Ovary (tissue), 9 donors: ENCODE data around the gene LRRC26. TPM values are rescaled to one million over a fixed set of nuclear protein-coding genes. Genes with fewer than 3 reads are reported as not detected.
"Not testable (repeated sequence)": the region's sequence is repeated elsewhere in the genome, so short reads cannot be mapped to it uniquely, and the experiment has no call there.

Experiments
- DNase-seq, 5 donors: peaks; one replicate each; pipeline ENCODE4 v3.0.0-alpha.2; 2019 to 2020
- H3K27ac ChIP-seq, 2 donors: fragments of 200-600 bp; one replicate each; pipeline versions ENCODE4 v1.5.1 to v1.8.0; 2019 to 2022
- H3K27me3 ChIP-seq: fragments of 200-600 bp; one replicate; pipeline ENCODE4 v1.8.0; 2022
- H3K36me3 ChIP-seq: fragments of 200-600 bp; sonication (generic); one replicate; pipeline ENCODE4 v1.5.1; 2019
- H3K4me1 ChIP-seq: one replicate; pipeline ENCODE4 v1.8.1; 2013; ENCODE audit warnings: mild to moderate bottlenecking, moderate library complexity; ENCODE audit not compliant: insufficient read depth
- H3K4me3 ChIP-seq: fragments of 200-600 bp; sonication (generic); one replicate; pipeline ENCODE4 v1.5.1; 2017
- H3K9me3 ChIP-seq, 2 donors: fragments of 200-600 bp in 1 of 2; sonication (generic) in 1 of 2; one replicate each; pipeline versions ENCODE4 v1.5.1 to v1.8.1; 2013 to 2019; ENCODE audit warnings: mild to moderate bottlenecking in 1 of 2, moderate library complexity in 1 of 2
- CTCF ChIP-seq, 3 donors: fragments of 450-650 bp in 2 of 3; fragments of 200-600 bp in 1 of 3; IDR thresholded peaks; one replicate each; pipeline versions ENCODE4 v1.5.1 to v1.8.0; 2016 to 2022; ENCODE audit warnings: antibody characterized with exemption in 3 of 3, mild to moderate bottlenecking in 1 of 3
- EP300 ChIP-seq: sonication (generic); formaldehyde crosslinking; IDR thresholded peaks from one replicate; pipeline ENCODE4 v1.6.1; 2017; ENCODE audit warnings: antibody characterized with exemption
- POLR2A ChIP-seq: fragments of 450-650 bp; IDR thresholded peaks from one replicate; pipeline ENCODE4 v1.6.1; 2017; ENCODE audit warnings: antibody characterized with exemption, mild to moderate bottlenecking, moderate library complexity
- WGBS, 3 donors: extraction: QIAGEN DNeasy Blood & Tissue Kit in 1 of 3; methylation state at CpG; one replicate each; pipeline versions ENCODE4 v1.1.5 to v1.1.7; 2013 to 2017; 5-methylcytosine and 5-hydroxymethylcytosine counted together
- intact Hi-C, 4 donors: fragments of 100-400 bp; cut with DNase I; formaldehyde crosslinking; loops; one replicate each; pipeline versions ENCODE4 v1.11.0 to v1.15.1; 2022 to 2023
- microRNA-seq, 3 donors: library from miRNA; unstranded; fragments of <30 nt; microRNA quantifications; one replicate each; pipeline versions ENCODE4 to v1.2.0, GENCODE V29; 2019 to 2020
- polyA plus RNA-seq, 2 donors: library from polyadenylated mRNA; stranded (reverse); fragments of 200-250 nt in 1 of 2; fragments of 350-450 nt in 1 of 2; fragmentation: Illumina TruSeq in 1 of 2; extraction: RNeasy Lipid Tissue Mini Kit (QIAGEN cat#74804) in 1 of 2; gene quantifications; one replicate each; pipeline ENCODE4 v1.2.3, GENCODE V29; 2013 to 2014
- small RNA-seq: library from RNA; depleted of rRNA; stranded (forward); fragments of <200 nt; gene quantifications from one replicate; pipeline ENCODE3, GENCODE V24; 2016
- total RNA-seq, 7 donors: library from RNA; depleted of rRNA in 2 of 7; stranded (reverse); fragments of >200 nt in 2 of 7; fragmentation: NEBNext Ultra II Directional in 3 of 7; extraction: Animal tissue kit (Norgen Biotek cat#: 25700) in 3 of 7; gene quantifications; one replicate each; pipeline versions ENCODE4 v1.1.0 to v1.2.4, GENCODE V29; 2016 to 2023
- donor health status: DM: no; HTN: no; CAD: no; lungs with moderate emphysema.
- donor health status: DM: no; HTN: no; CAD: no.
- donor health status: Bipolar disorder and iron deficiency.
- donor health status: DM: yes; HTN: yes; CAD: no.
- donor health status: DM: no; HTN: no; CAD: no.
- donor health status: DM: yes; HTN: yes; CAD: no.

Gene LRRC26
- total and polyA plus RNA-seq, 9 donors: 0.23 to 3.0 TPM; not detected in 7

- no peak overlapping the region for H3K4me3 ChIP-seq
- no peak overlapping the region for H3K27ac ChIP-seq
- no peaks in the 10 kb centered on the region for H3K9me3 ChIP-seq
- WGBS, 3 donors: 70 to 75% (median 72%) methylated on average over 5 of the region's 5 CpGs
- DNase-seq: no peak
- H3K36me3 ChIP-seq: no peaks in the 10 kb centered on the region
- no peaks in the 10 kb centered on the region for H3K27me3 ChIP-seq
- peaks cover 4% of the 10 kb centered on the region for H3K4me1 ChIP-seq
- TF ChIP-seq POLR2A: no peak
- no peak for TF ChIP-seq EP300
- TF ChIP-seq CTCF (IDR thresholded peaks at IDR 0.05): no peak
- intact Hi-C loops: no loop called here
Measured at GRCh38 chr9:137123468-137123837, 46.4 kb downstream of the LRRC26 start.

DNA sequence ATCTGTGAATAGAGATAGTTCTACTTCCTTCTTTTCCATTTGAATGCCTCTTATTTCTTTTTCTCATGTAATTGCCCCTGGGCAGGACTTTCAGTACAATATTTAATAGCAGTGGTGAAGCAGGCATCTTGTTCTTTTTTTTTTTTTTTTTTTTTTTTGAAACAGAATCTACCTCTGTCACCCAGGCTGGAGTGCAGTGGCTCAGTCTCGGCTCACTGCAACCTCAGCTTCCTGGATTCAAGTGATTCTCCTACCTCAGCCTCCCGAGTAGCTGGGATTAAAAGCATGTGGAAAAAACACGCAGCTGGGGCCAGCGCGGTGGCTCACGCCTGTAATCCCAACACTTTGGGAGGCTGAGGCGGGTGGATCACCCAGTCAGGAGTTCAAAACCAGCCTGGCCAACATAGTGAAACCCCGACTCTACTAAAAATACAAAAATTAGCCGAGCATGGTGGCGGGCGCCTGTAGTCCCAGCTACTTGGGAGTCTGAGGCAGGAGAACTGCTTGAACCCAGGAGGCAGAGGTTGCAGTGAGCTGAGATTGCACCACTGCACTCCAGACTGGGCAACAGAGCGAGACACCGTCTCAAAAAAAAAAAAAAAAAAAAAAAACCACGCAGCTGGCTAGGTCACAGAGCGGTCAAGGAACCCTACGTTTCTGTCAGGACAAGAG, 46.9 kb downstream of the LRRC26 start:
- H3K4me1 ChIP-seq, H3K27ac ChIP-seq, H3K4me3 ChIP-seq, H3K36me3 ChIP-seq, H3K9me3 ChIP-seq, DNase-seq, intact Hi-C loops, H3K27me3 ChIP-seq: not testable (repeated sequence)
- WGBS, 3 donors: 89 to 90% (median 89%) methylated on average over 16 of the region's 16 CpGs

DNA sequence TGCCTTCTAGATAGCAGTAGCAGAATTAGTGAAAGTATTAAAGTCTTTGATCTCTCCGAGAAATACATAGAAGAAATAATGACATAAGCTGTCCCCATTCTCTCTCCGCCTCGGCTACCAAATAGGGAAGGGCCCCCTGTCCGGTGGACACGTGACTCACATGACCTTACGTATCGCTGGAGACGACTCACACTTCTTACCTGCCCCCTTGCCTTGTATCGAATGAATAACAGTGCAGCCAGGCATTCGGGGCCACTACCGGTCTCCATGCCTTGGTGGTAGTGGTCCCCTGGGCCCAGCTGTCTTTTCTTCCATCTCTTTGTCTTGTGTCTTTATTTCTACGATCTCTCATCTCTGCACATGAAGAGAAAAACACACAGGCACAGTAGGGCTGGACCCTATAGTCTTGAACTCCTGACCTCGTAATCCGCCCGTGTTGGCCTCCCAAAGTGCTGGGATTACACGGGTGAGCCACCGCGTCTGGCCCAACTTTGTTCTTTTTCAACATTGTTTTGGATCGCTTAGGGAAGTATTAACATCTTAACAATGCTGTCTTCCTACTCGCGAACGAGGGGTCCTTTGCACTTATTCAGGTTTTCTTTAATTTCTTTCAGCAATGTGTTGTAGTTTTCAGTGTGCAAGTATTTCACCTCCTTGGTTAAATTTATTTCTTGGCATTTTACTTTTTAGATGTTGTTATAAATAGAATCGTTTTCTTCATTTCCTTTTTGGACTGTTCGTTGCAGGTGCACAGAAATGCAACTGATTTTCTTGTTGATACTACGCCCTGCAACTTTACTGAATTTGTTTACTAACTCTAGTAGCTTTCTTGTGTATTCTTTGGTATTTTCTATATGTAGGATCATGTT, 47.7 kb downstream of the LRRC26 start:
- H3K9me3 ChIP-seq, H3K27ac ChIP-seq, H3K4me1 ChIP-seq, DNase-seq, H3K36me3 ChIP-seq, H3K4me3 ChIP-seq, H3K27me3 ChIP-seq, intact Hi-C loops: not testable (repeated sequence)
- 64 to 71% (median 70%) methylated on average over 23 to 25 of the region's 25 CpGs for WGBS, 3 donors

Small RNA genes within 50 kb of the gene (microRNA-seq; reads per million reads assigned to microRNA genes)
- gene MIR3621: 0 reads per million in 3 donors

Small RNA genes within 50 kb of the gene (small RNA-seq; reads per million reads assigned to genes)
- not detected for gene MIR3621

Other genes starting within 250 kb of the LRRC26 start
Only the 30 nearest of the 31 such genes appear.
- under 1 TPM in 1 of 7 donors, not detected in 6; 1.00 TPM for gene C8G, start 224.8 kb downstream of the LRRC26 start, total RNA-seq
- gene C8G, start 224.8 kb downstream of the LRRC26 start, polyA plus RNA-seq: under 1 TPM in 1 of 2 donors, not detected in 1; 0.38 TPM
- 10 to 100 TPM in 5 of 7 donors, 1 to 10 TPM in 2; 1.3 to 40.9 (median 19.2) TPM for gene LCN12, start 217.8 kb downstream of the LRRC26 start, total RNA-seq
- gene LCN12, start 217.8 kb downstream of the LRRC26 start, polyA plus RNA-seq: 1 to 10 TPM; 1.1 to 6.1 TPM
- 100 to 1,000 TPM in 2 of 7 donors, 10 to 100 TPM in 4, 1 to 10 TPM in 1; 5.8 to 191 (median 59.8) TPM for gene PTGDS, start 192.5 kb downstream of the LRRC26 start, total RNA-seq
- 10 to 100 TPM; 13.6 to 43.1 TPM for gene PTGDS, start 192.5 kb downstream of the LRRC26 start, polyA plus RNA-seq
- 1 to 10 TPM in 2 of 7 donors, under 1 TPM in 4, not detected in 1; 0.25 to 1.6 (median 0.61) TPM for gene LCNL1, start 187.1 kb downstream of the LRRC26 start, total RNA-seq
- gene LCNL1, start 187.1 kb downstream of the LRRC26 start, polyA plus RNA-seq: under 1 TPM; 0.17 to 0.19 TPM
- 10 to 100 TPM; 23.6 to 48.9 (median 37.5) TPM for gene PAXX, start 177.6 kb downstream of the LRRC26 start, total RNA-seq
- gene PAXX, start 177.6 kb downstream of the LRRC26 start, polyA plus RNA-seq: 10 to 100 TPM in 1 of 2 donors, 1 to 10 TPM in 1; 1.1 to 47.8 TPM
- 1 to 10 TPM in 3 of 7 donors, under 1 TPM in 2, not detected in 2; 0.57 to 6.5 (median 1.5) TPM for gene CLIC3, start 173.5 kb downstream of the LRRC26 start, total RNA-seq
- gene CLIC3, start 173.5 kb downstream of the LRRC26 start, polyA plus RNA-seq: 1 to 10 TPM in 1 of 2 donors, not detected in 1; 1.1 TPM
- gene ABCA2, start 141.8 kb downstream of the LRRC26 start, total RNA-seq: 10 to 100 TPM in 5 of 7 donors, 1 to 10 TPM in 2; 5.8 to 26.9 (median 13.7) TPM
- gene ABCA2, start 141.8 kb downstream of the LRRC26 start, polyA plus RNA-seq: 10 to 100 TPM in 1 of 2 donors, 1 to 10 TPM in 1; 2.0 to 10.5 TPM
- under 1 TPM in 1 of 7 donors, not detected in 6; 0.08 TPM for gene FUT7, start 138.0 kb downstream of the LRRC26 start, total RNA-seq
- gene FUT7, start 138.0 kb downstream of the LRRC26 start, polyA plus RNA-seq: under 1 TPM in 1 of 2 donors, not detected in 1; 0.07 TPM
- 100 to 1,000 TPM in 2 of 7 donors, 10 to 100 TPM in 5; 22.3 to 112 (median 49.9) TPM for gene NPDC1, start 123.9 kb downstream of the LRRC26 start, total RNA-seq
- 10 to 100 TPM in 1 of 2 donors, 1 to 10 TPM in 1; 2.1 to 67.9 TPM for gene NPDC1, start 123.9 kb downstream of the LRRC26 start, polyA plus RNA-seq
- gene ENTPD2, start 116.0 kb downstream of the LRRC26 start, total RNA-seq: 1 to 10 TPM in 4 of 7 donors, under 1 TPM in 3; 0.12 to 5.1 (median 1.0) TPM
- under 1 TPM; 0.32 to 0.82 TPM for gene ENTPD2, start 116.0 kb downstream of the LRRC26 start, polyA plus RNA-seq
- gene SAPCD2, start 99.5 kb downstream of the LRRC26 start, total RNA-seq: under 1 TPM in 5 of 7 donors, not detected in 2; 0.24 to 0.62 (median 0.37) TPM
- gene SAPCD2, start 99.5 kb downstream of the LRRC26 start, polyA plus RNA-seq: under 1 TPM; 0.10 to 0.15 TPM
- 1 to 10 TPM; 1.3 to 6.3 (median 4.1) TPM for gene UAP1L1, start 92.5 kb downstream of the LRRC26 start, total RNA-seq
- 1 to 10 TPM; 3.0 to 4.1 TPM for gene UAP1L1, start 92.5 kb downstream of the LRRC26 start, polyA plus RNA-seq
- gene MAN1B1, start 83.1 kb downstream of the LRRC26 start, total RNA-seq: 10 to 100 TPM; 30.2 to 55.1 (median 38.6) TPM
- 100 to 1,000 TPM in 1 of 2 donors, 10 to 100 TPM in 1; 44.0 to 109 TPM for gene MAN1B1, start 83.1 kb downstream of the LRRC26 start, polyA plus RNA-seq
- gene DPP7, start 55.3 kb downstream of the LRRC26 start, total RNA-seq: 100 to 1,000 TPM in 2 of 7 donors, 10 to 100 TPM in 5; 39.8 to 117 (median 95.6) TPM
- 10 to 100 TPM in 1 of 2 donors, 1 to 10 TPM in 1; 3.0 to 88.7 TPM for gene DPP7, start 55.3 kb downstream of the LRRC26 start, polyA plus RNA-seq
- gene GRIN1, start 30.9 kb downstream of the LRRC26 start, total RNA-seq: under 1 TPM in 1 of 7 donors, not detected in 6; 0.15 TPM
- gene GRIN1, start 30.9 kb downstream of the LRRC26 start, polyA plus RNA-seq: not detected
- gene TMEM210, start 2.0 kb upstream of the LRRC26 start, total RNA-seq: not detected
- not detected for gene TMEM210, start 2.0 kb upstream of the LRRC26 start, polyA plus RNA-seq
- 10 to 100 TPM; 23.1 to 61.5 (median 53.9) TPM for gene ANAPC2, start 18.5 kb upstream of the LRRC26 start, total RNA-seq
- 10 to 100 TPM in 1 of 2 donors, 1 to 10 TPM in 1; 8.0 to 38.4 TPM for gene ANAPC2, start 18.5 kb upstream of the LRRC26 start, polyA plus RNA-seq
- 10 to 100 TPM; 34.5 to 60.7 (median 44.5) TPM for gene SSNA1, start 18.6 kb upstream of the LRRC26 start, total RNA-seq
- 10 to 100 TPM in 1 of 2 donors, 1 to 10 TPM in 1; 1.6 to 47.3 TPM for gene SSNA1, start 18.6 kb upstream of the LRRC26 start, polyA plus RNA-seq
- 10 to 100 TPM in 6 of 7 donors, 1 to 10 TPM in 1; 6.6 to 18.4 (median 15.9) TPM for gene TPRN, start 30.7 kb upstream of the LRRC26 start, total RNA-seq
- gene TPRN, start 30.7 kb upstream of the LRRC26 start, polyA plus RNA-seq: 1 to 10 TPM in 1 of 2 donors, under 1 TPM in 1; 0.68 to 8.6 TPM
- gene TMEM203, start 35.6 kb upstream of the LRRC26 start, total RNA-seq: 10 to 100 TPM; 29.2 to 40.8 (median 37.5) TPM
- 10 to 100 TPM; 35.3 to 38.2 TPM for gene TMEM203, start 35.6 kb upstream of the LRRC26 start, polyA plus RNA-seq
- 10 to 100 TPM in 4 of 7 donors, 1 to 10 TPM in 3; 3.7 to 15.2 (median 11.3) TPM for gene NDOR1, start 35.6 kb upstream of the LRRC26 start, total RNA-seq
- 1 to 10 TPM; 1.1 to 7.2 TPM for gene NDOR1, start 35.6 kb upstream of the LRRC26 start, polyA plus RNA-seq
- 1 to 10 TPM in 5 of 7 donors, under 1 TPM in 1, not detected in 1; 0.92 to 6.5 (median 3.3) TPM for gene RNF208, start 52.2 kb upstream of the LRRC26 start, total RNA-seq
- 1 to 10 TPM in 1 of 2 donors, not detected in 1; 2.3 TPM for gene RNF208, start 52.2 kb upstream of the LRRC26 start, polyA plus RNA-seq
- under 1 TPM in 4 of 7 donors, not detected in 3; 0.15 to 0.80 (median 0.33) TPM for gene CYSRT1, start 55.1 kb upstream of the LRRC26 start, total RNA-seq
- gene CYSRT1, start 55.1 kb upstream of the LRRC26 start, polyA plus RNA-seq: under 1 TPM in 1 of 2 donors, not detected in 1; 0.12 TPM
- gene RNF224, start 57.5 kb upstream of the LRRC26 start, total RNA-seq: under 1 TPM in 1 of 7 donors, not detected in 6; 0.92 TPM
- gene RNF224, start 57.5 kb upstream of the LRRC26 start, polyA plus RNA-seq: not detected
- gene SLC34A3, start 60.9 kb upstream of the LRRC26 start, total RNA-seq: under 1 TPM in 2 of 7 donors, not detected in 5; 0.15 to 0.46 TPM
- not detected for gene SLC34A3, start 60.9 kb upstream of the LRRC26 start, polyA plus RNA-seq
- gene TUBB4B, start 71.2 kb upstream of the LRRC26 start, total RNA-seq: 100 to 1,000 TPM in 6 of 7 donors, 10 to 100 TPM in 1; 88.0 to 234 (median 175) TPM
- gene TUBB4B, start 71.2 kb upstream of the LRRC26 start, polyA plus RNA-seq: 10 to 100 TPM; 62.8 to 88.6 TPM
- gene STPG3, start 81.2 kb upstream of the LRRC26 start, total RNA-seq: not detected
- gene STPG3, start 81.2 kb upstream of the LRRC26 start, polyA plus RNA-seq: not detected
- 10 to 100 TPM; 20.3 to 56.6 (median 44.5) TPM for gene NELFB, start 85.3 kb upstream of the LRRC26 start, total RNA-seq
- 10 to 100 TPM; 10.9 to 50.8 TPM for gene NELFB, start 85.3 kb upstream of the LRRC26 start, polyA plus RNA-seq
- gene TOR4A, start 107.7 kb upstream of the LRRC26 start, total RNA-seq: 10 to 100 TPM in 4 of 7 donors, 1 to 10 TPM in 3; 6.4 to 16.3 (median 11.2) TPM
- 1 to 10 TPM in 1 of 2 donors, under 1 TPM in 1; 0.85 to 5.3 TPM for gene TOR4A, start 107.7 kb upstream of the LRRC26 start, polyA plus RNA-seq
- gene NRARP, start 132.2 kb upstream of the LRRC26 start, total RNA-seq: 10 to 100 TPM in 1 of 7 donors, 1 to 10 TPM in 6; 1.3 to 13.8 (median 4.6) TPM
- 1 to 10 TPM; 2.6 to 3.4 TPM for gene NRARP, start 132.2 kb upstream of the LRRC26 start, polyA plus RNA-seq